Suprapubic skin (tissue), 4 donors: Measurements from ENCODE around the gene GPC4. TPM values are rescaled to one million over a fixed set of nuclear protein-coding genes. Genes with fewer than 3 reads are reported as not detected.

ENCODE experiments used
- DNase-seq, 2 donors: peaks; one replicate each; pipeline ENCODE4 v3.0.0-alpha.2; 2019; ENCODE audit warnings: low spot score in 2 of 2
- H3K27ac ChIP-seq: fragments of 200-600 bp; sonication (generic); one replicate; pipeline ENCODE4 v1.5.1; 2019
- H3K27me3 ChIP-seq: fragments of 200-600 bp; sonication (generic); one replicate; pipeline ENCODE4 v1.5.1; 2019
- H3K36me3 ChIP-seq: fragments of 200-600 bp; sonication (generic); one replicate; pipeline ENCODE4 v1.5.1; 2019
- H3K4me1 ChIP-seq: fragments of 200-600 bp; sonication (generic); one replicate; pipeline ENCODE4 v1.5.1; 2019
- H3K4me3 ChIP-seq: fragments of 200-600 bp; sonication (generic); one replicate; pipeline ENCODE4 v1.5.1; 2019; ENCODE audit warnings: mild to moderate bottlenecking
- H3K9me3 ChIP-seq: fragments of 200-600 bp; sonication (generic); one replicate; pipeline ENCODE4 v1.5.1; 2019
- CTCF ChIP-seq, 2 donors: fragments of 200-600 bp in 1 of 2; fragments of 450-650 bp in 1 of 2; sonication (generic) in 1 of 2; IDR thresholded peaks; one replicate each; pipeline ENCODE4 v1.5.1; 2016 to 2019; ENCODE audit warnings: antibody characterized with exemption in 2 of 2, mild to moderate bottlenecking in 1 of 2, moderate library complexity in 1 of 2
- EP300 ChIP-seq: sonication (generic); formaldehyde crosslinking; IDR thresholded peaks from one replicate; pipeline ENCODE4 v1.6.1; 2017; ENCODE audit warnings: antibody characterized with exemption
- POLR2A ChIP-seq, 2 donors: fragments of 450-650 bp; IDR thresholded peaks; one replicate each; pipeline ENCODE4 v1.6.1; 2017; ENCODE audit warnings: antibody characterized with exemption in 2 of 2, mild to moderate bottlenecking in 2 of 2, moderate library complexity in 2 of 2
- POLR2AphosphoS5 ChIP-seq, 3 donors: sonication (generic); formaldehyde crosslinking; IDR thresholded peaks; one replicate each; pipeline ENCODE4 v1.6.1; 2017; ENCODE audit warnings: antibody characterized with exemption in 3 of 3
- WGBS: methylation state at CpG from one replicate; pipeline ENCODE4 v1.1.5; 2018; 5-methylcytosine and 5-hydroxymethylcytosine counted together
- total RNA-seq, 4 donors: library from RNA; depleted of rRNA; stranded (reverse); fragments of >200 nt; gene quantifications; one replicate each; pipeline ENCODE4 v1.1.0, GENCODE V29; 2016

GPC4 gene
- total RNA-seq, 4 donors from 2014 or later = 2.3 to 4.1 (median 3.1) TPM

- no peak for DNase-seq
- Histone ChIP-seq H3K4me1 (no peaks in the 10 kb centered on the region), H3K27ac (no peak overlapping the region), H3K4me3 (no peak overlapping the region), H3K36me3 (no peaks in the 10 kb centered on the region), H3K9me3 (no peaks in the 10 kb centered on the region), H3K27me3 (no peaks in the 10 kb centered on the region)
- TF ChIP-seq CTCF (IDR thresholded peaks at IDR 0.05) (no peak), EP300 (no peak), POLR2A (IDR thresholded peaks at IDR 0.05) (no peak), POLR2AphosphoS5 (IDR thresholded peaks at IDR 0.05) (no peak)
Measured at GRCh38 chrX:133314281-133314680, 101.0 kb downstream of the GPC4 start.

GRCh38 chrX:133308499-133308897 lies 106.8 kb downstream of the GPC4 start:
- TF ChIP-seq POLR2AphosphoS5 (IDR thresholded peaks at IDR 0.05) (no peak), POLR2A (IDR thresholded peaks at IDR 0.05) (no peak), EP300 (no peak), CTCF (IDR thresholded peaks at IDR 0.05) (no peak)
- no peaks in the 10 kb centered on the region for H3K36me3 ChIP-seq
- H3K4me3 ChIP-seq = no peak overlapping the region
- 79% methylated on average over 5 of the region's 5 CpGs for WGBS
- H3K27ac ChIP-seq = no peak overlapping the region
- DNase-seq = no peak
- no peaks in the 10 kb centered on the region for H3K4me1 ChIP-seq
- H3K27me3 ChIP-seq = no peaks in the 10 kb centered on the region
- no peaks in the 10 kb centered on the region for H3K9me3 ChIP-seq

DNA sequence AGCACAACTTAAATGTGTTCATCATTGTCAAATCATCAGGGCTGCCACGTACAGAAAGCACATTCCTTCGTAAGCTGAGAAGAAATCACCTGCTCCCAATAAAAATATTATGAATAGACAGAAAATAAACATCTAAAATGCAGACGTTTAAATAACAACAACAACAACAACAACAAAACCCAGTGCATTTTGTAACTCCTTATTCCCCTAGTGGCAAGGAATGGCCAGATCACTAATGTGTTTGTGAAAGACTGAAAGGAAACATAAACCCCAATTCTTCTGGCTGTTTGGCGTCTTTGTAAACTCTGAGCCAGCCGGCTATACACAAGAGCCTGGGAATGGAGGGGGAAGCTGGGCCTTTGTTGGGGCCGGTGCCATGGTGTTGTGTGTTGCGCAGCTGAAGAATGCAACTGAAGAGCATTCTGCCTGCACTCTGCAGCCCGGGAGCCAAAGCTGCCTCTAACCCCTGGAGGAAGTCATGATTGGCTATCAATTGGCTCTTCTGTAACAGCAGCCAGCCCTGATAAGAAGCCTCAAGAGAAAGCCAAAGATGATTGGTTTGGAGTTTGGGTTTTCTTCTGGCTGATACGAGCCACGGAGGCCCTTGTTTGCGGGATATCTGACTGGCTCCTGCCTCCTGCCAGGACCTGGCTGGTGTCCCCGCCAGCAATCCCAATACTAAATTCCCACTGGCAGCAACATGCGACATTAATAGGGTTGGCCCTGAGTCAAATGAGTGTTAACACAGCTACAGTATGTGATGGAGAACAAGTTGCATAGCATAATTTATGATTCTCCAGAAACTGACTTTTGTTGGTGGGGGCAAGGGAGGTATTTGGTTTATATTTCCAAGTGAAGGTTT lies 107.4 kb downstream of the GPC4 start:
- H3K9me3 ChIP-seq = no peaks in the 10 kb centered on the region
- H3K27me3 ChIP-seq = no peaks in the 10 kb centered on the region
- H3K4me3 ChIP-seq = no peak overlapping the region
- H3K36me3 ChIP-seq = no peaks in the 10 kb centered on the region
- TF ChIP-seq POLR2AphosphoS5 (IDR thresholded peaks at IDR 0.05) (no peak), CTCF (IDR thresholded peaks at IDR 0.05) (no peak), EP300 (no peak), POLR2A (IDR thresholded peaks at IDR 0.05) (no peak)
- DNase-seq = no peak
- H3K27ac ChIP-seq = no peak overlapping the region
- 50% methylated on average over 13 of the region's 13 CpGs for WGBS
- no peaks in the 10 kb centered on the region for H3K4me1 ChIP-seq

DNA sequence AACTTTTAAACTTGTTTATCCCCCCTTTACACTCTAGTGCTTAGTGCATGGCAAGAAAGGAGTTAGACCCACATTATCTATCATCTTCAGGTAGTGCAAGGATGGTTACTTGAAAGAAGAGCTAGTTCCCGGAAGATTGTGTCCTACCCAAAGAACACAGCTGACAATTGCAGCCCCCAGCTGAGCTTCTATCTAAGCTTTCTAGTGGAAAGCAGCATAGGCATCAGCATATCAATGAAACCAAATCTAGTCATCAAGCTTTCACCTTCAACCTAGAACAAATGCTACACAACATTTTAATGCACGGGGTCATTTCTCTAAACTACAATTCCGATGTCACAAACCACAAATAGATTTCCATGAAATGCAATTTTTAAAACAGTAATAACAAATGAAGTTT lies 108.2 kb downstream of the GPC4 start:
- Histone ChIP-seq H3K36me3 (no peaks in the 10 kb centered on the region), H3K9me3 (no peaks in the 10 kb centered on the region), H3K27ac (no peak overlapping the region), H3K4me1 (no peaks in the 10 kb centered on the region), H3K4me3 (no peak overlapping the region), H3K27me3 (no peaks in the 10 kb centered on the region)
- no peak for TF ChIP-seq CTCF (IDR thresholded peaks at IDR 0.05)
- no peak for TF ChIP-seq POLR2A (IDR thresholded peaks at IDR 0.05)
- TF ChIP-seq POLR2AphosphoS5 (IDR thresholded peaks at IDR 0.05) = no peak
- no peak for TF ChIP-seq EP300
- no peak for DNase-seq
- WGBS = 67% methylated on average over 3 of the region's 3 CpGs

- no peak for DNase-seq
- H3K27ac ChIP-seq = no peak overlapping the region
- H3K4me1 ChIP-seq = no peaks in the 10 kb centered on the region
- H3K9me3 ChIP-seq = no peaks in the 10 kb centered on the region
- WGBS = 42% methylated on average over 3 of the region's 3 CpGs
- H3K27me3 ChIP-seq = no peaks in the 10 kb centered on the region
- no peaks in the 10 kb centered on the region for H3K36me3 ChIP-seq
- no peak overlapping the region for H3K4me3 ChIP-seq
- no peak for TF ChIP-seq POLR2AphosphoS5 (IDR thresholded peaks at IDR 0.05)
- TF ChIP-seq CTCF (IDR thresholded peaks at IDR 0.05) = no peak
- TF ChIP-seq POLR2A (IDR thresholded peaks at IDR 0.05) = no peak
- no peak for TF ChIP-seq EP300
Measured at GRCh38 chrX:133306316-133306715, 109.0 kb downstream of the GPC4 start.
